ENCODE measurements around the gene CAMK1D.

The CAMK1D gene

DNA sequence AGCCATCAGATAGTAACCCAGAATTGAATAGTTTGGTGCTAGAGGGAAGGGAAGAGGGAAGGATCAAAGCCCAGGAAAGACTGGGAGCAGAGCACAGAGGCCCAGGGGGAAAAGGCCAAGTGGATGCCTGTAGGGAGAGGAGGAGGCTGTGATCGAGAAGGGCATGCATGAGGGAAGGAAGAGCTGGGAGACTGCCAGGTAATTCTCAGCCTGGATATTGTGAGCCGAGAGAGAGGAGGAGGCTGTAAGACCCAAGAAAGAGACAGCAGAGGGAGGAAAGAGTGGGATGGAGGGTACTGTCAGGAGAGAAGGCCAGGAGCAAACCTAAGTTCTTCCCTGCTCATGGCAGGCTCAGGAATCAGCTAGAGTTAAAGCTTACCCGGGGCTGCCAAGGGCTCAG, 474.0 kb downstream of the CAMK1D start:
- Histone ChIP-seq H3K27me3 (ENCODE audit: control insufficient read depth, low read length) (no peaks in the 10 kb centered on the region), H3K4me3 (ENCODE audit: low read length) (no peak overlapping the region), H3K79me2 (ENCODE audit: control insufficient read depth, low read length) (no peaks in the 10 kb centered on the region), H3K4me1 (ENCODE audit: control insufficient read depth, low read length) (no peaks in the 10 kb centered on the region), H3K27ac (ENCODE audit: low read depth, low read length) (no peak overlapping the region), H3F3A (ENCODE audit: control insufficient read depth, insufficient read depth) (no peaks in the 10 kb centered on the region), H3K36me3 (ENCODE audit: control insufficient read depth, low read length) (peaks cover 3% of the 10 kb centered on the region; the same call in 1 of the 2 replicates), H4K20me1 (ENCODE audit: control insufficient read depth, insufficient read depth, low read depth, low read length) (no peaks in the 10 kb centered on the region), H3K9me2 (replicated peaks; ENCODE audit: control insufficient read depth, low read length) (no peaks in the 10 kb centered on the region), H3K4me2 (ENCODE audit: low read length) (no peak overlapping the region), H3K9me3 (ENCODE audit: control insufficient read depth, insufficient read depth, low read length) (no peaks in the 10 kb centered on the region)
- TF ChIP-seq CTCF (IDR thresholded peaks at IDR 0.05; ENCODE audit: low read depth, low read length, poor library complexity, severe bottlenecking): no peak
- no peak for TF ChIP-seq EZH2phosphoT487 (IDR thresholded peaks at IDR 0.05; ENCODE audit: borderline replicate concordance, low read length)

DNA sequence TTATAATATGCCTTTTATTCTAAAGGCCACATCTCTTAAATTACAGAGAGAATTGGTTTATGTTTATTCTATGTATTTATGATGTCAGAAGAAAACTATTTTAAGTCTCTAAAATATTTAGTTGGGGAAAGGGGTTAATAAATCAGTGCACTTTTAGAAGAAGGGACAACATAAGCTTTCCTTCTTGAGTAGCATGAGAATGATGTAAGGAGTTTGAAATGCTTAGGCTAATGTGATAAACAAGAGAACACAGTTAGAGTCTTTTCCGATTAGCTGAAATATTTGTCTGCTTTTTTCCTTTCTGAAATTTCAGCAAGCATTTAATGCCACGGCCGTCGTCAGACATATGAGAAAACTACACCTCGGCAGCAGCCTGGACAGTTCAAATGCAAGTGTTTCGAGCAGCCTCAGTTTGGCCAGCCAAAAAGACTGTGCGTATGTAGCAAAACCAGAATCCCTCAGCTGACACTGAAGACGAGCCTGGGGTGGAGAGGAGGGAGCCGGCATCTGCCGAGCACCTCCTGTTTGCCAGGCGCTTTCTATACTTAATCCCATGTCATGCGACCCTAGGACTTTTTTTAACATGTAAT, 476.0 kb downstream of the CAMK1D start:
- Histone ChIP-seq H3K79me2 (ENCODE audit: control insufficient read depth, low read length) (no peaks in the 10 kb centered on the region), H3K4me3 (ENCODE audit: low read length) (no peak overlapping the region), H3K4me1 (ENCODE audit: control insufficient read depth, low read length) (no peaks in the 10 kb centered on the region), H4K20me1 (ENCODE audit: control insufficient read depth, insufficient read depth, low read depth, low read length) (no peaks in the 10 kb centered on the region), H3K27ac (ENCODE audit: low read depth, low read length) (no peak overlapping the region), H3K9me2 (replicated peaks; ENCODE audit: control insufficient read depth, low read length) (no peaks in the 10 kb centered on the region), H3F3A (ENCODE audit: control insufficient read depth, insufficient read depth) (no peaks in the 10 kb centered on the region), H3K36me3 (ENCODE audit: control insufficient read depth, low read length) (peaks cover 3% of the 10 kb centered on the region; the same call in 1 of the 2 replicates), H3K9me3 (ENCODE audit: control insufficient read depth, insufficient read depth, low read length) (no peaks in the 10 kb centered on the region), H3K27me3 (ENCODE audit: control insufficient read depth, low read length) (no peaks in the 10 kb centered on the region), H3K4me2 (ENCODE audit: low read length) (no peak overlapping the region)
- TF ChIP-seq CTCF (IDR thresholded peaks at IDR 0.05; ENCODE audit: low read depth, low read length, poor library complexity, severe bottlenecking) (no peak), EZH2phosphoT487 (IDR thresholded peaks at IDR 0.05; ENCODE audit: borderline replicate concordance, low read length) (no peak)

- Histone ChIP-seq H3K9me3 (ENCODE audit: control insufficient read depth, insufficient read depth, low read length) (no peaks in the 10 kb centered on the region), H3K27me3 (ENCODE audit: control insufficient read depth, low read length) (no peaks in the 10 kb centered on the region), H4K20me1 (ENCODE audit: control insufficient read depth, insufficient read depth, low read depth, low read length) (no peaks in the 10 kb centered on the region), H3K79me2 (ENCODE audit: control insufficient read depth, low read length) (no peaks in the 10 kb centered on the region), H3K36me3 (ENCODE audit: control insufficient read depth, low read length) (peaks cover 3% of the 10 kb centered on the region; the same call in 1 of the 2 replicates), H3K4me2 (ENCODE audit: low read length) (no peak overlapping the region), H3K4me3 (ENCODE audit: low read length) (no peak overlapping the region), H3K9me2 (replicated peaks; ENCODE audit: control insufficient read depth, low read length) (no peaks in the 10 kb centered on the region), H3K27ac (ENCODE audit: low read depth, low read length) (no peak overlapping the region), H3K4me1 (ENCODE audit: control insufficient read depth, low read length) (no peaks in the 10 kb centered on the region), H3F3A (ENCODE audit: control insufficient read depth, insufficient read depth) (no peaks in the 10 kb centered on the region)
- no peak for TF ChIP-seq EZH2phosphoT487 (IDR thresholded peaks at IDR 0.05; ENCODE audit: borderline replicate concordance, low read length)
- TF ChIP-seq CTCF (IDR thresholded peaks at IDR 0.05; ENCODE audit: low read depth, low read length, poor library complexity, severe bottlenecking): no peak
These were observed 477.5 kb downstream of the CAMK1D start for GRCh38 chr10:12826800-12827372.

Measured in DOHH2 (cell line).